Caco-2 (cell line): ENCODE data around the gene MAP3K6. TPM values are rescaled to one million over a fixed set of nuclear protein-coding genes. Genes with fewer than 3 reads are reported as not detected.

Experiments used
- BruUV-seq: library from RNA; stranded (reverse); fragments of 400-500 nt; replicated peaks from 2 replicates; lab custom pipeline; 2021; lab: Mats Ljungman, UMichigan
- CTCF ChIA-PET: fragments of 300-600 bp; sonication (Branson Sonifier 250); formaldehyde crosslinking; loops from one replicate; lab custom pipeline; 2022; ENCODE audit warnings: antibody characterized with exemption; lab: Charles Lee
- POLR2A ChIA-PET: fragments of 300-600 bp; sonication (Branson Sonifier 250); formaldehyde crosslinking; loops from one replicate; lab custom pipeline; 2022; ENCODE audit warnings: antibody characterized with exemption; lab: Charles Lee
- DNase-seq, 2 experiments: peaks; one replicate each; pipeline versions ENCODE4 v3.0.0 to v3.0.0-alpha.2; 2020 to 2022
- H3K27me3 ChIP-seq: replicated peaks from 2 replicates; pipeline ENCODE4 v1.6.0; 2011; ENCODE audit warnings: low read length; ENCODE audit not compliant: control insufficient read depth, insufficient read depth
- H3K36me3 ChIP-seq: 2 replicates; pipeline ENCODE4 v1.5.1; 2011; ENCODE audit warnings: low read length; ENCODE audit not compliant: control insufficient read depth, insufficient read depth
- H3K4me1 ChIP-seq: fragments of 250-450 bp; sonication (Bioruptor Pico); 2 replicates; pipeline ENCODE4 v1.5.1; 2020; ENCODE audit warnings: mild to moderate bottlenecking
- H3K4me3 ChIP-seq: 2 replicates; pipeline ENCODE4 v1.5.1; 2011; ENCODE audit warnings: low read depth, mild to moderate bottlenecking, control low read depth, low read length
- H3K9me3 ChIP-seq: fragments of 250-450 bp; sonication (Bioruptor Pico); 2 replicates; pipeline ENCODE4 v1.5.1; 2020; ENCODE audit warnings: mild to moderate bottlenecking, moderate library complexity
- H3K27ac Mint-ChIP-seq: one replicate; pipeline ENCODE4 v1.8.0; 2022; ENCODE audit warnings: mixed read lengths; ENCODE audit not compliant: unreplicated experiment
- H3K27me3 Mint-ChIP-seq: one replicate; pipeline ENCODE4 v1.8.0; 2022; ENCODE audit warnings: mixed read lengths; ENCODE audit not compliant: insufficient read depth, unreplicated experiment
- H3K36me3 Mint-ChIP-seq: one replicate; pipeline ENCODE4 v1.8.0; 2022; ENCODE audit warnings: mild to moderate bottlenecking, mixed read lengths; ENCODE audit not compliant: insufficient read depth, unreplicated experiment
- H3K4me1 Mint-ChIP-seq: one replicate; pipeline ENCODE4 v1.8.0; 2022; ENCODE audit warnings: low read depth, mixed read lengths; ENCODE audit not compliant: unreplicated experiment
- H3K4me3 Mint-ChIP-seq: one replicate; pipeline ENCODE4 v1.8.0; 2022; ENCODE audit warnings: mild to moderate bottlenecking, moderate library complexity, mixed read lengths; ENCODE audit not compliant: unreplicated experiment
- H3K9me3 Mint-ChIP-seq: one replicate; pipeline ENCODE4 v1.8.0; 2022; ENCODE audit warnings: mixed read lengths; ENCODE audit not compliant: unreplicated experiment
- intact Hi-C: fragments of 100-400 bp; cut with micrococcal nuclease; formaldehyde crosslinking; loops from one replicate; pipeline ENCODE4 v1.10.0; 2022; ENCODE audit not compliant: unreplicated experiment
- total RNA-seq: library from RNA; stranded (reverse); gene quantifications from 2 replicates; pipeline ENCODE4 v1.2.3, GENCODE V29; 2022
- TF ChIP-seq, protein P1 (sequence below), 2 experiments: fragments of 200-600 bp in 1 of 2; IDR thresholded peaks; 1 replicate in 1 of 2; 2 replicates in 1 of 2; pipeline versions ENCODE4 v1.5.1 to v1.8.0; 2011 to 2022; ENCODE audit warnings: antibody characterized with exemption in 1 of 2, control low read depth in 1 of 2, inconsistent platforms in 1 of 2, low read depth in 1 of 2, low read length in 1 of 2, mild to moderate bottlenecking in 1 of 2, moderate library complexity in 1 of 2; ENCODE audit not compliant: insufficient read depth in 1 of 2, severe bottlenecking in 1 of 2, unreplicated experiment in 1 of 2

The MAP3K6 gene
- total RNA-seq, 1 experiment from 2014 or later, result 11.7 TPM

DNA sequence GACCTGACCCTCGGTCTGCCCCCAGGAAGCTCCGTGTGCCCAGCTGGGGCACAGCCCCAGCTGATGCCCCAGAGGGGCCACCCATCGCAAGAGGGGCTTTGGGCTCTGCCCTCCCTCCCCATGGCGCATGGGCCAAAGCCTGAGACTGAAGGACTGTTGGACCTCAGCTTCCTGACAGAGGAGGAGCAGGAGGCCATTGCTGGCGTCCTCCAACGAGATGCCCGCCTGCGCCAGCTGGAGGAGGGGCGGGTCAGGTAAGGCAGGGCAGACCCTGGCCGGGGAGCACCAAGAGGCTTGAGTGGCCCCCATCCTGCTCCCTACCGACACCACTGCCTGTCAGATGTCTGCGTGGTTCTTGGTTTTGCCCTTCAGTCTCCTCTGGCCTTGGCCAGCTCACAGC is 21.5 kb downstream of the MAP3K6 start:
- TF ChIP-seq, protein P1, sequence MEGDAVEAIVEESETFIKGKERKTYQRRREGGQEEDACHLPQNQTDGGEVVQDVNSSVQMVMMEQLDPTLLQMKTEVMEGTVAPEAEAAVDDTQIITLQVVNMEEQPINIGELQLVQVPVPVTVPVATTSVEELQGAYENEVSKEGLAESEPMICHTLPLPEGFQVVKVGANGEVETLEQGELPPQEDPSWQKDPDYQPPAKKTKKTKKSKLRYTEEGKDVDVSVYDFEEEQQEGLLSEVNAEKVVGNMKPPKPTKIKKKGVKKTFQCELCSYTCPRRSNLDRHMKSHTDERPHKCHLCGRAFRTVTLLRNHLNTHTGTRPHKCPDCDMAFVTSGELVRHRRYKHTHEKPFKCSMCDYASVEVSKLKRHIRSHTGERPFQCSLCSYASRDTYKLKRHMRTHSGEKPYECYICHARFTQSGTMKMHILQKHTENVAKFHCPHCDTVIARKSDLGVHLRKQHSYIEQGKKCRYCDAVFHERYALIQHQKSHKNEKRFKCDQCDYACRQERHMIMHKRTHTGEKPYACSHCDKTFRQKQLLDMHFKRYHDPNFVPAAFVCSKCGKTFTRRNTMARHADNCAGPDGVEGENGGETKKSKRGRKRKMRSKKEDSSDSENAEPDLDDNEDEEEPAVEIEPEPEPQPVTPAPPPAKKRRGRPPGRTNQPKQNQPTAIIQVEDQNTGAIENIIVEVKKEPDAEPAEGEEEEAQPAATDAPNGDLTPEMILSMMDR (IDR thresholded peaks at IDR 0.05; ENCODE audit: insufficient read depth in 1 of 2, low read depth in 1 of 2, low read length in 1 of 2, severe bottlenecking in 1 of 2, unreplicated experiment in 1 of 2), result no peak
- H3K9me3 ChIP-seq, result no peaks in the 10 kb centered on the region
- no peaks in the 10 kb centered on the region for H3K27me3 ChIP-seq
- H3K4me1 ChIP-seq, result peaks cover 30% of the 10 kb centered on the region
- Mint-ChIP-seq H3K4me3 (no peak overlapping the region), H3K27me3 (no peaks in the 10 kb centered on the region), H3K9me3 (no peaks in the 10 kb centered on the region), H3K4me1 (peaks cover 23% of the 10 kb centered on the region), H3K36me3 (peaks cover 40% of the 10 kb centered on the region), H3K27ac (no peak overlapping the region)
- no peak for DNase-seq
- intact Hi-C loops, result no loop called here
- no peak overlapping the region for H3K4me3 ChIP-seq
- ChIA-PET CTCF (interaction anchor here (1.2 kb wide), 1 partner anchor 13 kb away, joined by 4 read pairs; no protein-coding TSS in a partner anchor), POLR2A (no interaction called here)
- no peaks in the 10 kb centered on the region for H3K36me3 ChIP-seq
- no TSS peak for BruUV-seq

- H3K9me3 ChIP-seq, result no peaks in the 10 kb centered on the region
- H3K4me1 ChIP-seq, result peaks cover 26% of the 10 kb centered on the region
- no TSS peak for BruUV-seq
- Mint-ChIP-seq H3K9me3 (no peaks in the 10 kb centered on the region), H3K27ac (peak overlapping the region; percentile 39), H3K4me1 (peaks cover 35% of the 10 kb centered on the region), H3K27me3 (no peaks in the 10 kb centered on the region), H3K36me3 (peaks cover 32% of the 10 kb centered on the region), H3K4me3 (peak overlapping the region; percentile 71)
- intact Hi-C loops, result no loop called here
- no peaks in the 10 kb centered on the region for H3K36me3 ChIP-seq
- H3K27me3 ChIP-seq, result no peaks in the 10 kb centered on the region
- ChIA-PET CTCF (no interaction called here), POLR2A (interaction anchor here (1.2 kb wide), 1 partner anchor 8 kb away, joined by 3 read pairs; no protein-coding TSS in a partner anchor)
- no peak for DNase-seq
- no peak overlapping the region for H3K4me3 ChIP-seq
- TF ChIP-seq, protein P1 (IDR thresholded peaks at IDR 0.05; ENCODE audit: insufficient read depth in 1 of 2, low read depth in 1 of 2, low read length in 1 of 2, severe bottlenecking in 1 of 2, unreplicated experiment in 1 of 2), result no peak
Observed at GRCh38 chr1:27343639-27344025, 23.1 kb downstream of the MAP3K6 start.

DNA sequence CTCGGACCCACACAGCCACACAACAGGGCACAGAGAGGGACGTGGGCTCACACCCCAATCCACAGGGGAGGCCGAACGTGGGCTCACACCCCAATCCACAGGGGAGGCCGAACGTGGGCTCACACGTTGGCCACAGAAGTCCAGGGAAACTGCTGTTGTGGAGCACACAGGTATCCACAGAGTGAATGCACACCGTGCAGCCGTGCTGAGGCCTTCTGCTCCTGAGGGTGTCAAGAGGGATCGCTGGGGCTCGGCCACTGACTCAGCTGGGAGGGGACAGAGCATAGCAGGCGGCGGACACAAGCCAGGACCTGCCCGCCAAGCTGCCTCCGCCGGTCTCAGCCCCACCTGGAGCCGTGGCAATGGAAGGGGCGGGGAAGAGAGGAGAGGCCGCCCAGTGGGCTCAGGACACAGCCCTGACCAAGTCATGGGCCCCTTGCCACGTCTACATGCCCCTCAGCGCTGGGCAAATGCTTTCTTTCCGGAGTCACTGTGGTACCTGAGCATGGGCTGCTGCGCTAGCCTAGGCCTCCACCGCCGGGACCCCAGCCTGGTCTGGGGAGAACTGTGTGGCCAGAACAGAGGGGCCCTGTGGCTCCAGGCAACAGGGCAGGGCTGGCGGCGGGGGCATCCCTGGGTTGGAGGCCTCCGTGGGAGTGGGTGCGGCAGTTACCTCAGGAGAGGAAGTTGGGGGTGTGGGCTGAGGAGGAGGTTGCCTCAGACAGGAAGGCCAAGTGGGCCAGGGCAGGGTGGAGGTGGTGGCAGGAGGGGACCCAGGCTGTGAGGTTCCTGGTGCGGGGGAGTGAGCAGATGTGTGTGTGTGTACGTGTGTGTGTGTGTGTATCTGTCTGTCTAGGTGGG is 23.8 kb downstream of the MAP3K6 start:
- POLR2A ChIA-PET, result interaction anchor here (1.2 kb wide), 1 partner anchor 9 kb away, joined by 3 read pairs; no protein-coding TSS in a partner anchor
- no peaks in the 10 kb centered on the region for H3K9me3 Mint-ChIP-seq
- peaks cover 26% of the 10 kb centered on the region for H3K4me1 ChIP-seq
- intact Hi-C loops, result no loop called here
- TF ChIP-seq, protein P1 (IDR thresholded peaks at IDR 0.05; ENCODE audit: insufficient read depth in 1 of 2, low read depth in 1 of 2, low read length in 1 of 2, severe bottlenecking in 1 of 2, unreplicated experiment in 1 of 2), result no peak
- CTCF ChIA-PET, result no interaction called here
- H3K4me3 Mint-ChIP-seq, result peak overlapping the region; percentile 71
- no peaks in the 10 kb centered on the region for H3K27me3 ChIP-seq
- DNase-seq, result peak in 1 of 2 experiments; percentile 52
- H3K27ac Mint-ChIP-seq, result peak overlapping the region; percentile 76
- H3K27me3 Mint-ChIP-seq, result no peaks in the 10 kb centered on the region
- peaks cover 33% of the 10 kb centered on the region for H3K4me1 Mint-ChIP-seq
- no TSS peak for BruUV-seq
- H3K9me3 ChIP-seq, result no peaks in the 10 kb centered on the region
- peaks cover 32% of the 10 kb centered on the region for H3K36me3 Mint-ChIP-seq
- no peak overlapping the region; the same call in 1 of the 2 replicates for H3K4me3 ChIP-seq
- no peaks in the 10 kb centered on the region for H3K36me3 ChIP-seq
